Central memory CD4-positive, alpha-beta T cell (primary cell): ENCODE measurements around the gene STRIP2.
"Not testable (repeated sequence)": the region's sequence is repeated elsewhere in the genome, so short reads cannot be mapped to it uniquely, and the experiment has no call there.

Source experiments
- DNase-seq: peaks from one replicate; pipeline ENCODE4 v3.0.0; 2022

The STRIP2 gene

DNA sequence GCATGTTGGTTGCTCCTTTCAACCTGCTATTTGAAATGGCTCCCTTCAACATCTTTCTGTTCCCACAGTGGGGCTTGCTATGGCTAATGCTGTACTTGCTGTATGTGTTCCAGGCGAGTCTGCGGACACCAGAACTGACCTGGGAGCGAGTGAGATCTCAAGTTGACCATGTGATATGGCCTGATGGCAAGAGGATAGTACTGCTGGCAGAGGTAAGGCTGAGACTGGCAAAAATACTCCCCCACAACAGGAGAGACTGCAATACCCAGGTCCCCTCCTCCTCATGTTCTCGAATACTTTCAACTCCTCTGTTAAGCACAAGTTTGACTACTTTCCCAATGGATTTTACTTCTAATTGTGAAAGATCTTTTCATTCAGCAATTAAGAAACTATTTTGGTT is 11.5 kb upstream of the STRIP2 start:
- no peak for DNase-seq

DNA sequence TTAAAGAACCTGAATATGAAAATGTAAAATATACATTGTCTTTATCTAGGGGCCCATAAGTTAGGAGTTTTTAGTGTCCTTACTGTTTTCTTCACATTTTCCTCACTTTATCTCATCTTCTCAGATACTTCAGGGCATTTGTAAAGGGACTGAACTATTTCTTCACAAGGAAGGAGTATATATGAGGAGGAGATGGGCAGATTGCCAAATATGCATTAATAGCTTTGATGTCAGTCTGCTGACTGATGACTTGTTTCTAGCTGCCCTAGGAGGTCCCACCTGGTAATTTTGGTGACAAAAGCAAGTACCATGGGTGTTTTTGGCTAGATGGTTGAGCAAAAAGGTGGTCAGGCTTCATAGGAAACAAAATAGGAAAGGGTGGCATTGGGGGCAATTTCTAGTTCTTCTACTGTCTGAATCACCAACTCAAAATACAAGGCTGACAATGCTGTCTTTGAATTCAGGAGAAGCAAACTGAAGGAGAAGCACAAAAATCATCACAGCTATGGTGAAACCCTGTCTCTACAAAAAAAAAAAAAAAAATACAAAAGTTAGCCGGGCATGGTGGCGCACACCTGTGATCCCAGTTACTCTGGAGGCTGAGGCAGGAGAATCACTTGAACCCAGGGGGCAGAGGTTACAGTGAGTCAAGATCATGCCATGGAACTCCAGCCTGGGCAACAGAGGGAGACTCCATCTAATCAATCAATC is 10.4 kb upstream of the STRIP2 start:
- no peak for DNase-seq

DNA sequence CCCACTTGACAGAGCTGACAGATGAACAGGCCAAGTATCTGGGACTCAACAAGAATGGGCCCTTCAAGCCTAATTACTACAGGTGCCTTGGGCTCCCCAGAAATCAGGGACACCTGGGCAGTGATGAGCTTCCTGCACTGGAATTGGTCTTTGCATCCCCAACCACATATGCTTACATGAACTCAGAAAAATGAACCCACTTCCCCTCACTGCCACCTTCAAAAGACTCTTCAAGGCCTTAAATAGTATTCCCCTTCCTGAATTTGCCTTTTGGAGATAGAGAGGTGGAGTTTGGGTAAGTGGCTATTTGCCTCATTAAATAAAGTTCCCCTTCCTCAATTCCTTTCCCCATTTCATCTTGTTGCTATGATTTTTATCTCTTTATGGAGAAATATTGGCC is 7.8 kb upstream of the STRIP2 start:
- DNase-seq = no peak

DNA sequence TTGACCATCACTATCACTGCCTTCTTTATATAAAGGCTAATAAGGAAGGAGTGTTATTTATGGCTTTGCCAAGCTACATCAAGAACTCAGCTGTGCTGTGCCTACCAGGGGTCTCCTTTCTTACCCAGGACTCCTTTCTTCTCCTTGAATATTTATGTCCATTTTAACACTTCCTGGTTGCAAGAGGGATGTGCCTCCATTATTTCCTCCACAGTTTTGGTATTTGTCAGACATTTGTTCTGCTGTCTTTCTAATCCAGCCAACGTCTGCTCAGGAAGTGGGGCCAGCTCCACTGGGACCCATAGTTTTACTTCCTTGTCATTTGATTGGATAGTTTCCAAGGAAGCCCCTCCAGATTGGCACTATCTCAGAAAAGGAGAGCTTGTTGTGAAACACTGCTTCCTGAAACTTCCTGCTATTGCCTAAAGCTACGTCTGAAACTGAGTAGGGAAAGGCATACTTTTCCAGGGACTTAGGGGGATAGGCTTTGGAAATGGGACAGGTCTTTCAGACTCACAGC is 6.6 kb upstream of the STRIP2 start:
- DNase-seq = no peak

DNA sequence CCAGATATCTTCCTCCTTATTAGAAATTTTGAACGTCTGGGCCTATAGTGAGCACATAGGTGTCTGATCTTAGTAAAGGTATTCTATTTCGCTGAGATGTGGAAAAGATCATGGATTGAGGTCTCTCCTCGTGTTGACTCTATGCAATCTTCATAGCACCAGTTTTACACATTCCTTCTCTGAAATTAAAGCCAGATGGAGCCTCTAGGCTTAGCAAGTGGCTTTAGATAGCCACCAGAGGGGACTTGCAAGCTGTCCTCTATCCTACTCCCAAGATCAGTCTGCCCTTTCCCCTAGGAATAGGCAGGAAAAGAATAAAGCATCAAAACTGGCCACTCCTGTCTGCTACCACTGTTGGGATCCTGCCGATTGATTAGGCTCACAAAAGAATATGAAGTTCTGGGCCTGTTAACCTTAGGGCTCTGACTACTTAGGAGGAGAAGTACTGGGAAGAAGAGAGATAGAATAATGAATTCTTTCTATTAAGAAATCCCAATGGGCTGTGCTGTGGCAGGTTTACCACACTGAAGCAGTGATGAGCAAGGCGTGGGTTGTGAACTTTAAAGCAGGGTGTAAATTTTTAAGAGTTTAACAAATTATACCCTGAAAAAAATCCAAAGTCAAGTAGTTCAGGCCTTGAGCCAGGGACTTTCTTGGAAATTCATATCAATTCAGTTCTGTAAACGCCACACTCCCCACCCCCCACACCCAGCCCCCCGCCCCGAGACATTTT is 2.2 kb upstream of the STRIP2 start:
- no peak for DNase-seq

DNA sequence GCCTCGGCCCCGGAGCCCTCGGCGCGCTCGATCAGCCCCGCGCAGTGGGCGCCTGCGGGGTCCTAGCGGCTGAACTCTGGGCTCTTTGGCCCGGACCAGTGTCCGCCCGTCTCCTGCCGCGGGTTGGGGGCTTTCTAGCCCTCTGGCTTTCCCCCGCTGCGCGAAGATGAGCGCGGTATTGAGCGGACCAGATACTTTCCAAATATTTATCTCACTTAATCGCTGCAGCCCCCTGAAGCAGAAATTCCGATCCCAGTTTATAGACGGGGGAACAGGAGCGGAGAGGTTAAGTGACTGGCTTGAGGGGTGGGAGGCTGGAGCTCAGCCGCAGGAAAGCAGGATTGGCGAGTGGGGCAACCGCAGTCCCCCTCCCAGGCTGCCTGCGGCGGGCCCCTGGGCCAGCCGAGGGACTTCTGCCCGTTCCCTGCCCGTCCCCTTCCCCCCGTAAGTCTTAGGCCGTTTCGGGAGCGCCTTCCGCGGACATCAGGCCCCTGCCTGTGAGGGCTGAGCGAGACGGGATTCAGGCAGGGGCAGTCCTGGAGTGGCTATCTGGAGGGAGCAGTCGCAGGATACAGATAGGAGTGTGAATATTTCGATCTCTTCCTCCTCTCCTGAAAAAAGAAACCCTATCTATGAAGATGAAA is 565 bp downstream of the STRIP2 start:
- no peak for DNase-seq

DNA sequence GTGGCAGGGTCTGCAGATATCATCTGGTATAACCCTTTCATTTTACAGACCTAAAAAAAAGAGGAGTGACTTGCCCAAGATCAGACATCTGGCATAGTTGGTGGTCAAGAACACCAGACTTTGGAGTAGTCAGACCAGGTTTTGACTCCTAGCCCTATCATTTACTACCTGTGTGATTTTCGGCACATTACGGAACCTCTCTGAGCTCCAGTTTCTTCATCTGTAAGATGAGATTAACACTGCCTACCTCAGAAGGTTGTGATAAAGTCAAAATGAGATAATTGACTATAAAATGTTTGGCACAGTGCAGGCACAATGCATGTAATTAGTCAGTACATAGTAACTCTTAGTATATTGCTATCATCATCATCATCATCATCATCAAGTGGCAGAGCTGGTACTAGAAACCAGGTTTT is 1.2 kb downstream of the STRIP2 start:
- no peak for DNase-seq

DNA sequence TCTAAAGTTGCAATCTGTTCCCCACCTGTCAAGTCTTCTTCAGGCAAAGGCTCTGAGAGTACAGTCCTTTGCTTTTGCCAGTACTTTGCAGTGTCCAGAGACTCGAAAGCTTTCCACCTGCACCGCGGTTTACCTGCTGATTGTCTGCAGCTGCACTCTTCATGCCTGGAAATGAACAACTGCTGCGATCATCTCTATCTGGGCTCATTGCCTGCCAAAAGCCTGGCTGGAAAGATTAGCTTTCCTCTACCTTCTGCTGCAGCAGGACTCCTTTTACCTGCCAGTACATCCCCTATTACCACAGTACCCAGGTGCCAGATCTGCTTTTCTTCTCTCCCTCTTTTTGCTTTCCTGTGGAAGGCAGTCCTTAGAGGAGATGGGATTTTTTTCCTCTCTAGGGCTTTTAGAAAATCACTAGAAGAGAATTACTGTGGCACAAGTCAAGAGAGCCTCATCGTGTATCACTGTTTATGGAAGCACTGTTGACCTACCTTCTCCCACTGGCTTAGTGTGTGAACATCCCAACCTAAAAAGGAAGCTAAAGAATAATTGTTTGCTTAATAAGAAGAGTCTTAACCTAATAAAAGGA is 2.2 kb downstream of the STRIP2 start:
- DNase-seq = no peak

DNA sequence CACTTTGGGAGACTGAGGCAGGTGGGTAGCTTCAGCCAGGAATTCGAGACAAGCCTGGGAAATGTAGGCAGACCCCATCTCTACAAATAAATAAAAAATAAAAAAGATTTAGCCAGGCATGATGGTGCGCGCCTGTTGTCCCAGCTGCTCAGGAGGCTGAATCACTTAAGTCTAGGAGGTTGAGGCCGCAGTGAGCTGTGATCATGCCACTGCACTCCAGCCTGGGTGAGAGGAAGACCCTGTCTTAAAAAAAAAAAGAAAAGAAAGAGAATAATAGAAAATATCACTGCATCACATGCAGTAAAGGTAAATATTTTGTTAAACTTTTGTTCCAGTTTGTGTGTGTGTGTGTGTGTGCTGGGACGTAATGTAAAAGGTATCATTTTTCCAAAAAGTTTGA is 3.0 kb downstream of the STRIP2 start:
- DNase-seq = no peak

DNA sequence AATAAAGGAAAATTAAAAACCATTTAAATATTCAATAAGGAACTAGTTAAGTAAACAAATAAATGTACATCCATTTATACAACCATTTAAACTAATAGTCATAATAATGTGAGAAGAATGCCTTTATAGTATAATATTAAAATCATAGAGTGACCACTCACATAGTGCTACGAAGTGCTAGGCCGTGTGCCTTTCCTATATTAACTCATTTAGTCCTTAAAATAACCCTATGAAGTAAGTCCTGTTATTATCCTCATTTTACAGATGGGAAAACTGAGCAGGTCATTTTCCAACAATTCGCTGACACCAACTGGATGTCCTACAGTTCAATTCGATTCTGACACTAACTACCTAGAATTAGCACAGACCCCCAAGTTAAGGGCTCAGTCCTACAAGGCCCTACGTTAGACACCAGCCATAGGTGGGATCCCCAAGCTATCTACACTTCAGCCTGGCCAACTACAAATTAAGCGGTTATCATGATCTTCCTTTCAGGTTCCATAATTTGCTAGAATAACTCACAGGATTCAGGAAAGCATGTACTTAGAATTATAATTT is 4.1 kb downstream of the STRIP2 start:
- no peak for DNase-seq

DNA sequence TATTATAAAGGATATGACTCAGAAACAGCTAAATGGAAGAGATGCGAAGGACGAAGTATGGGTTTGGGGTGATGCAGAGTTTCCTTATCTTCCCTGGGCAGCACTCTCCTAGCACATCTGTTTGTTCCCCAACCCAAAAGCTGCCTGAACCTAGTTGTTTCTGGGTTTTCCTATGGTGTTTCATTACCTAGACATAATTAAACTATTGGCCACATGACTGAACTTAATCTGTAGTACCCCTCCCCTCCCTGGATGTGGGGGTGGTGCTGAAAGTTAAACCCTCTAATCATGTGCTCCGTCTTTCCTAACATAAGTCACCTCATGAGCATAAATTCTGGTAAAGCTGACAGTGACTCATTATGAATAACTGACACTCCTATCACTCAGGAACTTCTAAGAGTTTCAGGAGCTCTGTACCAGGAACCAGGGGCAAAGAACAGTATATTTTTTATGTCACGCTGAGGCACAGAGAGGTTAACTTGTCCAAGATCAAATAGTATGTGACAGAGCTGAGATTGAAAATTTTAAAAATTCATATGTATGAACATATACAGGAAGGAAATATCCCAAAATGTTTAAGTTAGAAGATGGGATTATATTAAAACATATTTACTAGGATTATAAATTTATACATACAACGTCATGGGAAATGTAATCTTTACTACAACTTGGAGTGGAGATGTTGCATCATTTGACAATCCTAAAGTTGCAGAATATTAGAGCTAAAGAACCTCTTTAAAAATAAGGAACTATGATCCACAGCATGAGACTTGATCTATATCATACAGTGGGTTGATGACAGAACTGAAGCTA is 4.8 kb downstream of the STRIP2 start:
- no peak for DNase-seq

DNA sequence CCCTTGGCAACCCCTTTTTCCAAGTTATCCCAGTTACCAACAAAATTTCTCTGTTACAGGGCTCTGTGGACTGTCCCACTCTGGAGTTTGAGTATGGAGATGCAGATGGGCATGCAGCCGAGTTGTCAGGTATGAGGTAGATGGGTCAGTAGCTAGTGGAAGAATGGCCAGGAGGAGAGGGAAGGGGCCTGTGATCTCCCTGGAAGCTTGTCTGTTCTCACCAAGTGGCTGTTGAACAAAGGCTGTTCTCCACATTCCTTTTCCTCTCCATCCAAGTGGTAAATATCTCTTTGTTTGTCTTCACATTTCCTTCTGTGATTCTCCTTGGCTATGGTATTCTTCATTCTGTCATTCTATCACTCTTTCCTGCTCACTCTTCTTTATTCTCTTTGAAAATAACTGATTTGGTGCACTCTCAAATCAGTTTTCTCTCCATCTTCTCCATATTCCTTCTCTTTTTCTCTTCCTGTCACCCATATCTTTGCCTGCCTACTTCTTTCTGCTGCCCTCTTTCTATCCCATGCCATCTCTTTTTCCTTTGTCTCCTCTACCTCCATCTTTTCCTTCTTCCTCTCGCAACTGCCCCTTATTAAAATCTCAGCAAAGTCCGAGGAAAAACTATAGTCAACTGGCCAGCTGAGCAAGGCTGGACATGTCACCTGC is 5.9 kb downstream of the STRIP2 start:
- no peak for DNase-seq

DNA sequence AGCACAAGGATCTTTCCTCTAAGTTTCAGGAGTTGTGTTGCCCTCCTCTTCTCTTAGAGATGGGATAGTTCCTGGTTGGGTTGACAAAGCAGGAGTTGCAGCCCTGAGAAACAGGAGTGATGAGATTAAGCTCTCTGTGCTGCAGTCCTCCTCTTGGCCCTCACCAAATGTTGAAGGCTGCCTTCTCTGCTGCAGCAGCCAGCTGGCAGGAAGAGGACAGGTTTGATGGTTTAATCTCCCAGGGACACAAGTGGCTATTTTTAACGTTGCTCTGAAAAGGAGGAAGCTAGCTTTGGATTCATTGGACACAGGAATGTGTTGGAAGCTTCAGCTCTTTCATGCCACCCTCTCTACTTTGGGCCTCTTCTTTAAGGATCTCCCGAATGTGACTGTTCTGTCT is 9.4 kb downstream of the STRIP2 start:
- DNase-seq = no peak

DNA sequence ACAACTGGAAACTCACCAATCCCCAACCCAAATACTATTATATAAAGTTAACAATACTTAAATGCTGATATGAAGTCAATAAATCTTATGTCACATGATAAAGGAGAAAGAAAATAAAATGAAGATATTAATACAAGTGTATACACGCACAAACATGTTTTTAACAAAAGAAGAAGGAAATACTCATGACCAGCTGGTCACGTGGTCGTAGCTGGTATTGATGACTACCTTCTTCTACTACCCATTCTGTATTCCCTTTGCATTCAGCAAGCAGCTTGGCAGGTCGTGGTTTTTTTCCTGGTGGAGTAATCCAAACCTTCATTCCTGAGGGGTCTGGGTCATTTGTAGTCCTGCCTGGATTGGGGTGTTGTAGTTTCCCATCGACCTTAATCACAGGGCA is 10.5 kb downstream of the STRIP2 start:
- not testable (repeated sequence) for DNase-seq

DNA sequence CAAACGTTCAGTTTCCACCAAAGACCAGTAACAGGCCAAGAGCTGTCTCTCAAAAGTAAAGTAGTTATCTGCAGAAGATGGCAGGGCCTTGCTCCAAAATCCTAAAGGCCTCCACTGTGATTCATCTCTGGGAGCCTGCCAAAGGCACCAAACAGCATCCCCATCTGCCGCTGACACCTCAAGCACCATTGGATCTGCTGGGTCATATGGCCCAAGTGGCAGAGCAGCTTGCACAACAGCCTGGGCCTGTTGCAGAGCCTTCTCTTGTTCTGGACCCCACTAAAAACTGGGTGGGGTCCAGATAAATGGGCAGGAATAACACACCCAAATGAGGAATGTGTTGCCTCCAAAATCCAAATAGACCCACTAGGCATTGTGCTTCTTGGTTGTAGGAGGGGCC is 12.7 kb downstream of the STRIP2 start:
- not testable (repeated sequence) for DNase-seq

DNA sequence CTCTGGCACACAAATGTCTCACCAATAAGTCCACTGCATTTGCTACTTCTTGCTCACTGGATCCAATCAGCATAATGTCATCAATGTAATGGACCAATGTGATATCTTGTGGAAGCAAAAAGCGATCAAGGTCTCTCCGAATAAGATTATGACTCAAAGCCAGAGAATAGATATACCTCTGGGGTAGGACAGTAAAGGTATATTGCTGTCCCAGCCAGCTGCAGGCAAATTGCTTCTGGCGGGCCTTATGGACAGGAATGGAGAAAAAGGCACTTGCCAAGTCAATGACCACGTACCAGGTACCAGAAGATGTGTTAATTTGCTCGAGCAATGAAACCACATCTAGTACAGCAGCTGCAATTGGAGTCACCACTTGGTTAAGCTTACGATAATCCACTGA is 13.2 kb downstream of the STRIP2 start:
- not testable (repeated sequence) for DNase-seq

DNA sequence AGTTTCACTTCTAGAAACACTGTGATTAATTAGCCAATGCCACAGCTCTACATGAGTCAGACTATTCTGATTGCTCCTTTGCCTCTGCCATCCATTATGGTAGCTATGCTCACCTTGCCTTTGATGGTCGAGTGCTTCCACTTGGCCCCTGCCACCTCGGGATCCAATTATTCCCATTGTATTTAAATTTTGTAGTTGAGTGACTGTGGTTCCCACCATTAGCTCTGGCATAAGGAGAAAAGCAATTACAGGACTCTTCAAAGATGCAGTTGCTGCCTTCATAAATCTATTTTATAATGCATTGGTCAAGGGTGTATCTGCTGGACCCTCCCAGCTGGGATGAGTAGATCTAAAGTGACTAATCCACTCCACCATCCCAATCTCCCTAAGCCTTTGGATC is 14.4 kb downstream of the STRIP2 start:
- DNase-seq = not testable (repeated sequence)

DNA sequence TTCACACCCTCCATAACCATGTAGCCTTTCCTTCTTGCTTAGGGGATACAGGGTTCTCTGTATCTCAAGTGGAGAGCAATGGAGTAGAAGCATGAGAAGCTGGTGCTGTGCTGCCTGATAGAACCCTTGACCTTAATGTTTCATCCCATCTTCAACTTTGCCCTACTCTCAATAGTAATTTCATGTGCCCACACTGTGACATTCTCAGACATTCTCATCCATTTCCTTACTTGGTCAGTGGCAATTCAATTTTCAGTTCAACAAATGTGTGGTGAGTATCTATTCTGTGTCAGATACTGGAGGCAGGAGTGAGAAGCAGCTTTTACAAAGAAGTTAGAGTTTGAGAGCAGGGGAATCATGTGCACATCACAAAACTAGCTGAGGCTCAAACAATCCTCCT is 16.1 kb downstream of the STRIP2 start:
- DNase-seq = no peak

DNA sequence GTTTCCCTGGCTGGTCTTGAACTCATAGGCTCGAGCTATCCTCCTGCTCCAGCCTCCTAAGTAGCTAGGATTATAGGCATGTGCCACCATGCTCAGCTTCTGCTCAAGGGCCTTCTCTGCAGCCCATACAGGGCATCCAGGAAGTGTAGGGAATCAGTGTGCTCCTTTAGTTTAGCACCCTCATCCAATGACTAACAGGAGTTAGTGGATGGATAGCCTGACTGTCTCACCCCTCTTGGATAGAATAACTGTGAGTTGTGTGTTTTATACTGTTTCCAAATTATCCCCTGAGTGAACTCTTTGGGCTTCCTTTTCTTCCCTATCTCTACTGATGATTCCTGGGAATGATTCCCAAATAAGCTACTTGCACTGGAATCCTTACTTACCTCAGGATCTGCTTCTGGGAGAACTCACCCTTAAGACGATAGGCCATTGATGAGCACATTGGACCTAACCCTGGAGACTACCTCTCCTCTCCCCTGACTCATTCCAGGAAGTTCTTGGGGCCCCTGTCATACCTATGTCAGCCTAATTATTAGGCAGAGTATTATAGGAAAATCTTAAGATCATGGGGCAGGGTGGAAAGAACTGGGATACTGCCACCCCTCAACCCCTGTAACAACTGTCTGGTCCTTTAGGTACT is 18.5 kb downstream of the STRIP2 start:
- no peak for DNase-seq

DNA sequence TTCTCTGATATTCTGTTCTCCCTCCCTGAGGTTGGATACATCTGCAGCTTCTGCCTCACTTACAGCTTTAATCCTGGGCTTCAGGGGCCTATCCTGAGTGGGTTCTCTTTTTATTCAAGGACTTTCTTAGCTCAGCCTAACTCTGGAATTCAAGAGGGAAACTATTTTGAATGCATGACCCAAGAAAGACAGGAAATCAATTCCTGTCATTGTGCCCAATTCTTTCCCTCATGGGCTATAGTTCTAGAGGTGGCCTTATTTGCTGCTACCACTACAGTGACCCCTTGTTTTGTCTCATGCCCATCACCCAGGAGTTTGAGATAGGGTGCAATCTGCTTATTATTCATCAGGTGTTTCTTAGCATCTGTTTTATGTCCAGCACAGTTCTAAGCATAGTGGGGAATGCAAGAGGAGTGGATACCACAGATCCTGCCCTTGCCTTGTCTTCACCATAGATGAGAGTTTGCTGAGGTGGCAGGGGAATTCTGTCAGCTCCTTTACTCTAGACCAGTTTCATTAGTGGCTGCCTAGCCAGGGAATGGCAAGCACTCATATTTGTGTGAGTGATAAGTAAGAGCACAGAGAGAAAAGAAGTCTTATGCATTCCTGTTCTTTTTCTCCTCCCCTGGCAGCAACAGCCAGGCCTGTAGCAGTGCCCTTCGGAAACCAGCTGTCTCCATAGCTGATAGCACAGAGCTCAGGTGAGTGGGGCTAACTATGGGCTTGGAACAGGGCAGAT is 19.4 kb downstream of the STRIP2 start:
- DNase-seq = no peak

DNA sequence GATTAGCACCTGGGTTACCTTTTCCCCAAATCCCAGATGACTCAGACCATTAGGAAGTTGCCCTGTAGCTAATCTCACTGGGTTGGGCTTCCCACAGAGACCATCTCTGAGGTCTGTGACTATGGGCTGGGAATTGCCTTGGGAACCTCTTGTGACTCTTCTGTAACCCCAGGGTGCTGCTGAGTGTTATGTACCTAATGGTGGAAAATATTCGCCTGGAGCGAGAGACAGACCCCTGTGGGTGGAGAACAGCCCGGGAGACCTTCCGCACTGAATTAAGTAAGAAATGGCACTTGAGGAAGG is 20.0 kb downstream of the STRIP2 start:
- no peak for DNase-seq
